Endodermal cell (in vitro differentiated cells): ENCODE data around the gene AKAP11. TPM values are rescaled to one million over a fixed set of nuclear protein-coding genes. Genes with fewer than 3 reads are reported as not detected.

Source experiments
- DNase-seq: peaks from one replicate; pipeline ENCODE4 v3.0.0-alpha.2; 2017
- H3K27ac ChIP-seq: 2 replicates; pipeline ENCODE4 v1.5.1; 2013; ENCODE audit warnings: mild to moderate bottlenecking, low read depth, low read length, moderate library complexity
- H3K27me3 ChIP-seq: 2 replicates; pipeline ENCODE4 v1.6.1; 2013; ENCODE audit warnings: mild to moderate bottlenecking, low read length, moderate library complexity; ENCODE audit not compliant: insufficient read depth, control insufficient read depth, poor library complexity, severe bottlenecking
- H3K36me3 ChIP-seq: 2 replicates; pipeline ENCODE4 v1.7.0; 2013; ENCODE audit warnings: mild to moderate bottlenecking, low read length, moderate library complexity; ENCODE audit not compliant: control insufficient read depth, insufficient read depth
- H3K4me1 ChIP-seq: one replicate; pipeline ENCODE4 v1.7.0; 2013; ENCODE audit warnings: low read length; ENCODE audit not compliant: control insufficient read depth, insufficient read depth
- H3K4me3 ChIP-seq: 2 replicates; pipeline ENCODE4 v1.5.1; 2013; ENCODE audit warnings: mild to moderate bottlenecking, low read length, moderate library complexity
- H3K9ac ChIP-seq: 2 replicates; pipeline ENCODE4 v1.6.1; 2013; ENCODE audit warnings: mild to moderate bottlenecking, low read length, moderate library complexity; ENCODE audit not compliant: poor library complexity, severe bottlenecking; ENCODE audit errors: extremely low read depth
- H3K9me3 ChIP-seq: 2 replicates; pipeline ENCODE4 v1.6.1; 2013; ENCODE audit warnings: mild to moderate bottlenecking, low read length, moderate library complexity; ENCODE audit not compliant: control insufficient read depth
- H3K27ac Mint-ChIP-seq: 2 replicates; pipeline ENCODE4 v1.8.0; 2020; ENCODE audit warnings: mixed read lengths
- H3K27me3 Mint-ChIP-seq: 2 replicates; pipeline ENCODE4 v1.8.0; 2021; ENCODE audit warnings: mild to moderate bottlenecking, mixed read lengths; ENCODE audit not compliant: insufficient read depth
- H3K36me3 Mint-ChIP-seq: 2 replicates; pipeline ENCODE4 v1.8.0; 2020; ENCODE audit warnings: low read depth, mixed read lengths
- H3K4me1 Mint-ChIP-seq: 2 replicates; pipeline ENCODE4 v1.8.0; 2020; ENCODE audit warnings: mixed read lengths
- H3K4me3 Mint-ChIP-seq: 2 replicates; pipeline ENCODE4 v1.8.0; 2020; ENCODE audit warnings: mild to moderate bottlenecking, moderate library complexity, mixed read lengths
- H3K9me3 Mint-ChIP-seq: 2 replicates; pipeline ENCODE4 v1.8.0; 2020; ENCODE audit warnings: mild to moderate bottlenecking, mixed read lengths
- CTCF ChIP-seq: fragments of 200-600 bp; sonication (generic); conservative IDR thresholded peaks from 2 replicates; pipeline ENCODE4 v1.5.0; 2021; ENCODE audit warnings: antibody characterized with exemption, mild to moderate bottlenecking
- WGBS, 2 experiments: methylation state at CpG; one replicate each; pipeline versions ENCODE4 v1.1.5 to v1.1.7; 2013; ENCODE audit warnings: missing lambda C conversion rate in 2 of 2, mixed read lengths in 1 of 2; ENCODE audit not compliant: insufficient coverage in 1 of 2, insufficient read length in 1 of 2; 5-methylcytosine and 5-hydroxymethylcytosine counted together
- total RNA-seq, 2 donors: library from RNA; stranded (reverse); fragmentation: NEBNext Ultra II Directional in 1 of 2; extraction: Animal tissue kit (Norgen Biotek cat#: 25700) in 1 of 2; gene quantifications; 2 replicates in 1 of 2; 3 replicates in 1 of 2; pipeline ENCODE4 v1.2.1, GENCODE V29; 2021

Gene AKAP11
- total RNA-seq, 2 donors from 2014 or later, result 16.9 to 17.6 TPM

GRCh38 chr13:42274386-42275097 lies 2.6 kb downstream of the AKAP11 start:
- no peak overlapping the region for H3K4me3 ChIP-seq
- peaks cover 18% of the 10 kb centered on the region for H3K9me3 Mint-ChIP-seq
- H3K36me3 ChIP-seq, result no peaks in the 10 kb centered on the region
- no peaks in the 10 kb centered on the region for H3K27me3 ChIP-seq
- H3K4me1 ChIP-seq, result peaks cover 2% of the 10 kb centered on the region
- peaks cover 4% of the 10 kb centered on the region for H3K36me3 Mint-ChIP-seq
- no peak for DNase-seq
- WGBS, 2 experiments, result 90 to 96% methylated on average over 5 to 9 of the region's 10 CpGs
- no peak overlapping the region for H3K27ac ChIP-seq
- H3K4me1 Mint-ChIP-seq, result peaks cover 14% of the 10 kb centered on the region
- H3K9ac ChIP-seq, result no peak overlapping the region
- H3K9me3 ChIP-seq, result peaks cover 16% of the 10 kb centered on the region
- no peak for TF ChIP-seq CTCF
- H3K4me3 Mint-ChIP-seq, result no peak overlapping the region
- H3K27ac Mint-ChIP-seq, result no peak overlapping the region
- no peaks in the 10 kb centered on the region for H3K27me3 Mint-ChIP-seq

GRCh38 chr13:42275098-42275471 lies 3.1 kb downstream of the AKAP11 start:
- peaks cover 10% of the 10 kb centered on the region for H3K9me3 ChIP-seq
- TF ChIP-seq CTCF, result no peak
- H3K9ac ChIP-seq, result no peak overlapping the region
- no peak for DNase-seq
- 91 to 96% methylated on average over 2 of the region's 2 CpGs for WGBS, 2 experiments
- H3K4me1 Mint-ChIP-seq, result peaks cover 14% of the 10 kb centered on the region
- H3K4me3 Mint-ChIP-seq, result no peak overlapping the region
- peaks cover 14% of the 10 kb centered on the region for H3K9me3 Mint-ChIP-seq
- no peaks in the 10 kb centered on the region for H3K36me3 ChIP-seq
- peaks cover 2% of the 10 kb centered on the region for H3K4me1 ChIP-seq
- no peaks in the 10 kb centered on the region for H3K27me3 ChIP-seq
- H3K27ac ChIP-seq, result no peak overlapping the region
- H3K27ac Mint-ChIP-seq, result no peak overlapping the region
- no peaks in the 10 kb centered on the region for H3K27me3 Mint-ChIP-seq
- H3K4me3 ChIP-seq, result no peak overlapping the region
- peaks cover 4% of the 10 kb centered on the region for H3K36me3 Mint-ChIP-seq

- TF ChIP-seq CTCF, result no peak
- 93 to 95% methylated on average over 2 to 4 of the region's 4 CpGs for WGBS, 2 experiments
- Histone ChIP-seq H3K27ac (no peak overlapping the region), H3K9me3 (peaks cover 6% of the 10 kb centered on the region), H3K4me1 (peaks cover 2% of the 10 kb centered on the region), H3K9ac (no peak overlapping the region), H3K36me3 (no peaks in the 10 kb centered on the region), H3K27me3 (no peaks in the 10 kb centered on the region), H3K4me3 (no peak overlapping the region)
- Mint-ChIP-seq H3K4me1 (peaks cover 14% of the 10 kb centered on the region), H3K9me3 (peaks cover 10% of the 10 kb centered on the region), H3K36me3 (no peaks in the 10 kb centered on the region), H3K4me3 (no peak overlapping the region), H3K27ac (no peak overlapping the region), H3K27me3 (no peaks in the 10 kb centered on the region)
- no peak for DNase-seq
Observed at GRCh38 chr13:42275506-42275905, 3.6 kb downstream of the AKAP11 start.
